ENCODE results near the gene ATP8B2.

- TF ChIP-seq HNF4A (conservative IDR thresholded peaks at IDR 0.05) = no peak
- no peak for TF ChIP-seq CTCF (IDR thresholded peaks at IDR 0.05; ENCODE audit: low read depth, low read length, missing input control)
- no peak for TF ChIP-seq GABPA (IDR thresholded peaks at IDR 0.05 in 1 of 2, conservative IDR thresholded peaks at IDR 0.05 in 1 of 2)
- no peak for TF ChIP-seq RAD21 (IDR thresholded peaks at IDR 0.05)
- no peak for TF ChIP-seq MAX (IDR thresholded peaks at IDR 0.05)
- TF ChIP-seq SP1 (IDR thresholded peaks at IDR 0.05) = no peak
- TF ChIP-seq EGR1 (IDR thresholded peaks at IDR 0.05; ENCODE audit: low read depth in 2 of 2) = no peak
- no peak for TF ChIP-seq YY1 (IDR thresholded peaks at IDR 0.05)
- TF ChIP-seq JUND (IDR thresholded peaks at IDR 0.05) = no peak
- TF ChIP-seq FOXA1 (IDR thresholded peaks at IDR 0.05) = no peak
- TF ChIP-seq TAF1 (conservative IDR thresholded peaks at IDR 0.05) = no peak
Measured at GRCh38 chr1:154320882-154321608, 4.3 kb upstream of the ATP8B2 start, which contains the start of gene AQP10.
